Stimulated activated CD4-positive, alpha-beta T cell treated with anti-CD3 and anti-CD28 coated beads, Interleukin-1b, Interleukin-23, amount 100 ng/mL, for 4 hours (primary cell): ENCODE data around the gene RAD50.
"Not testable (repeated sequence)": the region's sequence is repeated elsewhere in the genome, so short reads cannot be mapped to it uniquely, and the experiment has no call there.

Experiments
- DNase-seq, 2 donors: peaks; one replicate each; pipeline ENCODE4 v3.0.0-alpha.2; 2020; ENCODE audit warnings: low read depth in 2 of 2

RAD50 gene

DNA sequence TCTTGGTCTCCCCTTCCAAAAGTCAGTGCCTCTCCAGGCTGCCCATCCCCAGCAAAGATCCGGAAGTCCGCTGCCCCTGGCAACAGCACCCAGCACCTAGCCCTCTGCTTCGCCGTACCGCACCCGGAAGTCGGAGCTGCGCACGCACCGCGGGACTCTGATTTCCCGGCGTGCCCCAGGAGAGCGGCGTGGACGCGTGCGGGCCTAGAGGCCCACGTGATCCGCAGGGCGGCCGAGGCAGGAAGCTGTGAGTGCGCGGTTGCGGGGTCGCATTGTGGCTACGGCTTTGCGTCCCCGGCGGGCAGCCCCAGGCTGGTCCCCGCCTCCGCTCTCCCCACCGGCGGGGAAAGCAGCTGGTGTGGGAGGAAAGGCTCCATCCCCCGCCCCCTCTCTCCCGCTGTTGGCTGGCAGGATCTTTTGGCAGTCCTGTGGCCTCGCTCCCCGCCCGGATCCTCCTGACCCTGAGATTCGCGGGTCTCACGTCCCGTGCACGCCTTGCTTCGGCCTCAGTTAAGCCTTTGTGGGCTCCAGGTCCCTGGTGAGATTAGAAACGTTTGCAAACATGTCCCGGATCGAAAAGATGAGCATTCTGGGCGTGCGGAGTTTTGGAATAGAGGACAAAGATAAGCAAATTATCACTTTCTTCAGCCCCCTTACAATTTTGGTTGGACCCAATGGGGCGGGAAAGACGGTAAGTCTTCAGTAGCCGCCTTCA is at the start of gene RAD50:
RAD50 (plus strand) TSS at position 215 of the 715 bp plus-strand sequence; CDS start at position 563, 348 bp downstream.
- DNase-seq, result peak; percentile 86 to 88

DNA sequence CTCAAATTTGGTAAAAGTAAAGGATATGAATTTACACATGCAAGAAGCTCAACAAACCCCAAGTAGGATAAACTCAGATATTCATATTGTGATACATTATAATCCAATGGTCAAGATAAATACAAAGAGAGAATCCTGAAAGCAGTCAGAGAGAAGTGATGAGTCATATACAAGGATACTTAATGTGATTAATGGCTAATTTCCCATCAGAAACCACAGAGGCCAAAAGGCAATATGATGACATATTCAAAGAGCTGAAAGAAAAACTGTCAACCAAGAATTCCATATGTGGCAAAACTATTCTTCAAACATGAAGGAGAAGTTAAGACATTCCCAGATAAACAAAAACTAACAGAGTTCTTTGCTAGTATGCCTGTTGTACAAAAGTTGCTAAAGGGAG is 46.7 kb upstream of the RAD50 start:
- no peak for DNase-seq

DNA sequence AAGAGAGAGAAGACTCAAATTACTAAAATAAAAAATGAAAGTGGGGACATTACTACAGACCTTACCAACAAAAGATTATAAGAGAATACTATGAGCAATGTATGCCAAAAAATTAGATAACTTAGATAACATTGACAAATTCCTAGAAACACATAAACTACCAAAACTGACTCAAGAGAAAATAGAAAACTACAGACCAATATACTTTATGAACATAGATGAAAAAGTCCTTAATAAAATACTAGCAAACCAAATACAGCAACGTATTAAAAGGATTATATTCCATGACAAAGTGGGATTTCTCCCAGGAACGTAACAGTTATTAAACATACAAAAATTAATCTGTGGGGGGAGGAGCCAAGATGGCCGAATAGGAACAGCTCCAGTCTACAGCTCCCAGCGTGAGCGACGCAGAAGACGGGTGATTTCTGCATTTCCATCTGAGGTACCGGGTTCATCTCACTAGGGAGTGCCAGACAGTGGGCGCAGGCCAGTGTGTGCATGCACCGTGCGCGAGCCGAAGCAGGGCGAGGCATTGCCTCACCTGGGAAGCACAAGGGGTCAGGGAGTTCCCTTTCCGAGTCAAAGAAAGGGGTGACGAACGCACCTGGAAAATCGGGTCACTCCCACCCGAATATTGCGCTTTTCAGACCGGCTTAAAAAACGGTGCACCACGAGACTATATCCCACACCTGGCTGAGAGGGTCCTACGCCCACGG is 43.0 kb upstream of the RAD50 start:
- DNase-seq, result not testable (repeated sequence)

- not testable (repeated sequence) for DNase-seq
Observed at GRCh38 chr5:132522067-132522466, 34.7 kb upstream of the RAD50 start.

DNA sequence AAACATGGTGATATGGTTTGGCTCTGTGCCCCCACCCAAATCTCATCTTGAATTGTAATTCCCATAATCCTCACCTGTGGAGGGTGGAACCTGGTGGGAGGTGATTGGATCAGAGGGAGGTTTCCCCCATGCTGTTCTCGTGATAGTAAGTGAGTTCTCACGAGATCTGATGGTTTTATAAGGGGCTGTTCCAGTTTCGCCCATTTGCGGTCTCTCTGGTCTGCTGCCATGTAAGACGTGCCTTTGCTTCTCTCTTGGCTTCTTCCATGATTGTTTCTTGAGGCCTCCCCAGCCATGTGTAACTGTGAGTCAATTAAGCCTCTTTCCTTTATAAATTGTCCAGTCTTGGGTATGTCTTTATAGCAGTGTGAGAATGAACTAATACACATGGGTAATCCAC is 31.9 kb upstream of the RAD50 start:
- not testable (repeated sequence) for DNase-seq

GRCh38 chr5:132525299-132525724 is 31.5 kb upstream of the RAD50 start:
- DNase-seq, result no peak

DNA sequence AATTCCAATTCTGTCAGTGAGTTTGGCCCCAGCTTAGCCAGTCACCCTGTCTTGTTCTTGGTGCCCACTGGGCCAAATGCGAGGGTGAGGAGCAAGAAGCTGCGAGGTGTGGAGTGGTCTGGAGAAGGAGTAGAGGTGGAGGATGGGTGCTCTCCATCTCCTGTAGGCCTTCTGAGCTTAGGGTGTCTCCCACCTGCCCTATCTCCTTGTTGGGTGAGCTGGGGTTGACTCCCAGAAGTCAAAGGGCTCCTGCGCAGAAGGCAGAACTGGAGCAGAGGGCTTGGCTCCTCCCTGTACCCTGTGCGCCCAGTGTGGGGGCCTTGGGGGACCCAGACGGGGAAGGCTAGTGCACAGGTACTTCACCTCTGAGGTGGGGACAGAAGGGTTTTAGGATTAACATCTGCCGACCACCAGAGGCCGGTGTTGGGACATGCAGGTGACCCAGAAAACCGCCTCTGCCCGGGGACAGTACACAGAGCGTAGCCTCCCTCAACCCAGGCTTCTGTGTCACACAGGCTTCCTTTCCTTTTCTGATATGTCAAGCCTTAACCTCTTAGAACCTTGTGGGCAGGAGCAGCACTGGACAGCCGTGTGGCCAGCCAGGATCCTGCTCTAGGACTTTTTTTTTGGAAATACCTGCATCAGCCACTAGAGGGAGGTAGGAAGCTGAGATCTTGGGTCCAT is 30.3 kb upstream of the RAD50 start:
- peak; percentile 9 to 34 for DNase-seq

DNA sequence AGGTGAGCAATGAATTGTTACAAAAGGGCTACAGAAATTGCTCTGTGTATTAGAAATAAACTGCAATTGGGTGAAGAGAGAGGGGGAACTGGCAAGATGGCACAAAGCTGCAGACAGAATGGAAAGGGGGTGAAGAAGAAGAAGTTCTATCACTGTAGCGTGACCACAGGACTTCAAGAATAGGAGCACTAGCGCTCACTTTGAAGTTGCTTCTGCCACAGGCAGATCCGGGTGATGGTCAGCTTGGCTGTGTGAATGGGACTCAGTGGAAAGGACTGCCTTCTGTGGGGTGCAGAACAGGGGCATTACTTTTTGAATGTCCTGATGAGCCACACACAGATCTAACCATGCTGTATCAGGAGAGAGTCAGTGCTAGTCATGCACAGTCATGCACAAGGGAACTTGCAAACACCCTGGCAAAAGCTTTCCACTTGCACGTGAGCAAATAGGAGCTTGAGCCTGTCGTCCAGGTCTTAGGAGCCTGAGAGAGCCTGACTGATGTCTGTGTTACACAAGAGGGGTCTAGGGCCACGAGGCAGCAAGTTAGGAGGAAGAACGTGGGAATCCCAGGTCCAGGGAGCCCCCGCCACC is 29.7 kb upstream of the RAD50 start:
- DNase-seq, result no peak

- no peak for DNase-seq
Observed at GRCh38 chr5:132528021-132528420, 28.8 kb upstream of the RAD50 start.

GRCh38 chr5:132528866-132529634 is 27.7 kb upstream of the RAD50 start:
- DNase-seq, result no peak

GRCh38 chr5:132530946-132531345 is 25.8 kb upstream of the RAD50 start:
- DNase-seq, result no peak

DNA sequence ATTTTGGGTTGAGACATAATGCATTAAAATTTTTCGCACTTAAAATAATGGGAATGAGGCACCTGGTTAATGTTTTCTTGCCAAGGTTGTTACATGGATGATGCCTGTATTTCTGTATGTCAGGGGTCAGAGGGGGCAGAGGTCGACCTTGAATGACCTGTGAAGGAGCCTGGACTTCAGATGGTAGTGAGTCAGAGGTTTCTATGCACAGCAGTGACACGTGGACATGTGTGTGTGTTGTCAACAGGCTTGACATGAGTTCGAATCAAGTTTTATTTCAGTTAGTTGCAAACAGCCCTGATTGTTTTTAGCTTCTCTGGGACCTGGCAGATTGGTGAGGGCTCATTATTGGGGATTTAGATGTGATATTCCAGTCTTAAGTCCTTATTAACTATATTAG is 17.1 kb upstream of the RAD50 start:
- no peak for DNase-seq

DNA sequence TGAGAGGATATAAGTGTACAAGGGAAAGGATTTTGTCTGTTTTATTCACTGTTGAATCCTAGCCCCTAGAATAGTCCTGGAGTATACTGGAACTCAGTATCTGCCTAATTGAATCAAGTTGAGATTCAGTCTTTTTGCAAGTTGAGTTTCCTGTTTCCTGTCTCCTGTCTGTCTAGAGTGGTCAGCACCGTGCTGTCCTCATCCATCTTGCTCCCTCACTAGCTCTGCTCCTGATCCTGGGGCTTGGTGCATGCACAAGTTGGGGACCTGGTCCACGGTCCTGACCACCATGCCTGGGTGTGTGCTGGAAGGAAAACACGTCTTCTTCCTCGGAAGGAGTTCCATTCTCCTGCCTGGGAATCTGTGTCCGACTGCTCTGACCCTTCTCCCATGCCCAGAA is 16.6 kb upstream of the RAD50 start:
- DNase-seq, result no peak

DNA sequence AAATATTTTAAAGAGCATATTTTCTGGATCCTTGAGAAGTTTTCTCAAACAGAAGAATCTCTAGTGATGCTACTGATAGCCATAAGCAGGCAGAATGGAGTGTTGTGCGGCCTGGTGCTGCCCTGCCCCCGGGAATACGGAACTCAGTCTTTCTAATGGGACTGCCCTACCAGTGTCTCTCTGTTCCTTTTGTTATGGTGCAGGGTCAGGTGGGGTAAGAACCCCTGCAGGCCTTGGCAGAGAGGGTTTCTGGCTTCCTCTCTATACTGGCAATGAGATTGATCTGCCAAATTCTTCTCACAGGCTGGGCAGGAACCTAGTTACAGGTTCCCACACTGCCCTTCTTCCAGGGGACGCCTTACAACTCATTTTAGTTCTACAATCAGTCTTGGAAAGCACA is 16.0 kb upstream of the RAD50 start:
- DNase-seq, result no peak

DNA sequence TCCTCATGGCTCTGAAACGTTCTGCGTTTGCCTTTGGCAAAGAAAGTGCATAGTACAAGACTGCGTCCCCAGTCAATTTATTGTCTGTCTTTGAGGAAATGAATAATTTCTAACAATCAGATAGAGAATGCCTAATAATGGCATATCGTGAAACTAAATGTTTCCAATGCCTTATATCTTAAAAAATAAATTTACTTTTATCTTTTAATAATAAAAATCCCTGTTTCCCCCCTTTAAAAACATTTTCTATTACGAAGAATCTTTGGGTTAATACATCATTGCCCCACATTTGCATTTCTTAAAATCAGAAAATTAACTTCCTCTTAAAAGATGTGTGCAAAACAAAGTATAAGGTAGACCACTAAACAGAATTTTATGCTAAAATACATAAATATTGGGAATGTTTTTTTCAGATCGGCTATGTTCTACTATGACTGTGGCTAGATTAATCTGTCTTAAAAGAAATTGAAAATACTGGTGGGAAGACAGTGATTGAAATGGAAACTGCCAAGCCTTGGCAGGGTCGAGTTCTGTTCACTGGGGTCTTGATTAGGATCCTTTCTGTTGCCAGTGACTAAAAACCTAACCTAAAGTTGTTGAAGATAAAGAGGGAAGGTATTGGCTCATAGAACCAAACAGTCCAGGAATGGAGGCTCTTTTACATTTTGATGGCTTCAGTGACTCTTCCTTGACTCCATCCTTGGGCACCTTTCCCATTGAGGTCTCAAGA is 13.1 kb upstream of the RAD50 start, which contains the start of gene IL5:
IL5 (minus strand) TSS at position 51 of the 730 bp plus-strand sequence; CDS start at position 7, 44 bp downstream.
- DNase-seq, result no peak

DNA sequence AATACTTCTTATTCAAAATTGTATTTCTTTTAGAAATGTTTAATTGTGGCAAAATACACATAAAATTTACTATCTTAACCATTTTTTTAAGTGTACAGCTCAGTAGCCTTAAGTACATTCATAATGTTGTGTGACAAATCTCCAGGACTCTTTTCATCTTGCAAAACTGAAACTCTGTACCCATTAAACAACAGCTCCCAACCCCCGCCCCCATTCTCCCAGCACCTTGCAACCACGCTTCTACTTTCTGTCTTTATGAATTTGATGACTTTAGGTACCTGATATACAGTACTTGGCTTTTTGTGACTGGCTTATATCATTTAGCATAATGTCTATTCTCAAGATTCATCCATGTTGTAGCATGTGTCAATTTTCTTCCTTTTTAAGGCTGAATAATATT is 10.7 kb upstream of the RAD50 start:
- peak in 1 of 2 donors; percentile 27 for DNase-seq

DNA sequence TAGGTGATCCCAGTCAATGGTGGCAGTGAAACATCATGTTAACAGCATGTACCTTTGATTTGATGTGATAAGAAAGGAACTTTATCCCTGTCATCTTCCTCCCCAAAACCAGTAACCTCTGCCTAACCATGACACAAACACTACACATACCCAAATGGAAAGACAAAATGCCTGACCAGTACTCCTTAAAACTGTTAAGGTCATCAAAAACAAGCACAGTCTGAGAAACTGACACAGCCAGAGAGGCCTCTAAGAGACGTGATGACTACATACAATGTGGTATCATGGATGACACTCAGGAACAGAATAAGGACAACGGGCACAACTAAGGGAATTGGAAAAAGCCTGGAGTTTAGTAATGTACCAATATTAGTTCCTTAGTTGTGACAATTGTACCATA is 9.5 kb upstream of the RAD50 start:
- no peak for DNase-seq

GRCh38 chr5:132548834-132549233 is 7.9 kb upstream of the RAD50 start:
- not testable (repeated sequence) for DNase-seq

DNA sequence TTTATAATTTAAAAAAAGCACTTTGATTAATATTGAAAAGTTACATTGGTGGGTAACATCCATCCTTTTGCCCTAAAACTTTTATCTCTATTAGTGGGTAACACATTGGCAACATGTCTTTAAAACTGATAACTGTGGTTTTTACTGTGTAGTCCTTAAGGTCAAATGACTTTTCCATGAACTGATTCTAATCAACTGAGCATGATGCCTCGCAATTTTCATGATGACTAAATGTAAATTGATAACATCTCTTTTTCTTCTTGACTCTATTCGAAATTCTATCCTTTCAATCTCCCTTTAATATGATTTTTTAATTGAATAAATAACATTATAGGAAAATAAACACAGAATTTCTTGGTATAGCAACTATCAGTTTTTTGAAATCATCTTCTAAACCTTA is 7.2 kb upstream of the RAD50 start:
- no peak for DNase-seq

DNA sequence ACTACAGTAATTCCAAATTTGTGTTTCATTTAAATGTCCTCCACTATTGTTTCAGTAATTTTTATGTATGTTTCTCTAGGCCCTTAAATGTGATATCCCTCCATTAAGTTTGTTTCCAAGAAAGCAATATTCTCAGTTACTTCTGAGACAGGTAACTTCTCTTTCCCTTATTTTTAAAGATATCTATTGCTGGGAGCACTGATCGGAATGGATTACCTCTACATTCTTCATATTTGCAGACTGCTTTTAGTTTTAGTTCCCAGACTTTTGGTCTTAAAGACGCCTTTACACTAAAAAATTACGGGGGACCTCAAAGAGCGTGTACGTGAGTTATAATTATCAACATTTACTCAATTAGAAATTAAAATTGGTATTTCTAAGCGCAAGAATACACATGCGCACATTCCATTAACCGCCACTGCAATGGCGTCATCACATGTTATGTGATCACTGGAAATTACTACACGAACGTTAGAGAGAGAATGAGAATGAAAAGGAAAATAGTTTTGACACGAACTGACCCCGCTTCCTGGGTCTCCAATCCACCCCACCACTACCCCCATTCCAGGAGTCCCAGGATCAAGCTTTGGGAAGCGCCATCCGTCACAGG is 519 bp upstream of the RAD50 start:
- no peak for DNase-seq
